Measurements from ENCODE around the gene ZNF385B.

GRCh38 chr2:179686718-179687342 lies 174.6 kb downstream of the ZNF385B start:
- TF ChIP-seq, protein P1, sequence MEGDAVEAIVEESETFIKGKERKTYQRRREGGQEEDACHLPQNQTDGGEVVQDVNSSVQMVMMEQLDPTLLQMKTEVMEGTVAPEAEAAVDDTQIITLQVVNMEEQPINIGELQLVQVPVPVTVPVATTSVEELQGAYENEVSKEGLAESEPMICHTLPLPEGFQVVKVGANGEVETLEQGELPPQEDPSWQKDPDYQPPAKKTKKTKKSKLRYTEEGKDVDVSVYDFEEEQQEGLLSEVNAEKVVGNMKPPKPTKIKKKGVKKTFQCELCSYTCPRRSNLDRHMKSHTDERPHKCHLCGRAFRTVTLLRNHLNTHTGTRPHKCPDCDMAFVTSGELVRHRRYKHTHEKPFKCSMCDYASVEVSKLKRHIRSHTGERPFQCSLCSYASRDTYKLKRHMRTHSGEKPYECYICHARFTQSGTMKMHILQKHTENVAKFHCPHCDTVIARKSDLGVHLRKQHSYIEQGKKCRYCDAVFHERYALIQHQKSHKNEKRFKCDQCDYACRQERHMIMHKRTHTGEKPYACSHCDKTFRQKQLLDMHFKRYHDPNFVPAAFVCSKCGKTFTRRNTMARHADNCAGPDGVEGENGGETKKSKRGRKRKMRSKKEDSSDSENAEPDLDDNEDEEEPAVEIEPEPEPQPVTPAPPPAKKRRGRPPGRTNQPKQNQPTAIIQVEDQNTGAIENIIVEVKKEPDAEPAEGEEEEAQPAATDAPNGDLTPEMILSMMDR (IDR thresholded peaks at IDR 0.05 in 4 of 5, conservative IDR thresholded peaks at IDR 0.05 in 1 of 5), result no peak
- no peak for TF ChIP-seq POLR2A (IDR thresholded peaks at IDR 0.05)
